Aorta (tissue), 5 donors: Measurements from ENCODE around the gene MAPK7. TPM values are rescaled to one million over a fixed set of nuclear protein-coding genes. Genes with fewer than 3 reads are reported as not detected.

Source experiments
- ATAC-seq: fragments of 200-7000 bp; cut with Tn5 transposase; one replicate; pipeline ENCODE4 v1.9.1; 2022; ENCODE audit warnings: moderate library complexity; ENCODE audit not compliant: low FRiP score
- DNase-seq, 2 donors: peaks; one replicate each; pipeline ENCODE4 v3.0.0-alpha.2; 2020
- H3K27ac ChIP-seq, 2 donors: one replicate each; pipeline ENCODE4 v1.5.1; 2013; ENCODE audit warnings: low read length in 2 of 2, mild to moderate bottlenecking in 2 of 2, moderate library complexity in 2 of 2, control low read depth in 1 of 2, inconsistent platforms in 1 of 2, low read depth in 1 of 2
- H3K27me3 ChIP-seq, 2 donors: one replicate each; pipeline ENCODE4 v1.6.1; 2013; ENCODE audit warnings: control low read depth in 1 of 2, low read length in 1 of 2, mild to moderate bottlenecking in 1 of 2, moderate library complexity in 1 of 2; ENCODE audit not compliant: insufficient read depth in 2 of 2, control insufficient read depth in 1 of 2
- H3K36me3 ChIP-seq, 2 donors: one replicate each; pipeline ENCODE4 v1.6.1; 2013; ENCODE audit warnings: control low read depth in 1 of 2, low read length in 1 of 2, mild to moderate bottlenecking in 1 of 2; ENCODE audit not compliant: insufficient read depth in 2 of 2, control insufficient read depth in 1 of 2
- H3K4me1 ChIP-seq, 2 donors: one replicate each; pipeline ENCODE4 v1.6.1; 2013; ENCODE audit warnings: low read length in 2 of 2, control low read depth in 1 of 2, mild to moderate bottlenecking in 1 of 2, moderate library complexity in 1 of 2; ENCODE audit not compliant: insufficient read depth in 2 of 2, control insufficient read depth in 1 of 2
- H3K4me3 ChIP-seq, 2 donors: one replicate each; pipeline ENCODE4 v1.5.1; 2013; ENCODE audit warnings: low read length in 2 of 2, control low read depth in 1 of 2, mild to moderate bottlenecking in 1 of 2
- H3K9me3 ChIP-seq: one replicate; pipeline ENCODE4 v1.6.1; 2013; ENCODE audit warnings: mild to moderate bottlenecking, low read length; ENCODE audit not compliant: control insufficient read depth
- WGBS, 2 donors: extraction: QIAGEN DNeasy Blood & Tissue Kit; methylation state at CpG; one replicate each; pipeline ENCODE4 v1.1.7; 2013; 5-methylcytosine and 5-hydroxymethylcytosine counted together
- intact Hi-C, 2 donors: fragments of 100-400 bp; cut with DNase I; formaldehyde crosslinking; loops; one replicate each; pipeline versions ENCODE4 v1.14.2 to v1.15.0; 2022
- microRNA-seq, 2 donors: library from miRNA; unstranded; fragments of <30 nt; microRNA quantifications; one replicate each; pipeline ENCODE4 v1.2.0, GENCODE V29; 2020
- polyA plus RNA-seq, 2 donors: library from polyadenylated mRNA; stranded (reverse); fragments of 200-250 nt; gene quantifications; one replicate each; pipeline ENCODE4 v1.2.3, GENCODE V29; 2013
- total RNA-seq, 2 donors: library from RNA; stranded (reverse); fragmentation: NEBNext Ultra II Directional; extraction: Animal tissue kit (Norgen Biotek cat#: 25700); gene quantifications; one replicate each; pipeline ENCODE4 v1.2.1, GENCODE V29; 2021
- donor health status: healthy with polysubstance abuse.
- donor health status: Bipolar disorder and iron deficiency.
- donor health status: DM: no; HTN: no; CAD: no.
- donor health status: DM: no; HTN: no; CAD: no.
- donor health status: DM: yes; HTN: yes; CAD: no.

MAPK7 gene
- total and polyA plus RNA-seq, 4 donors = 5.4 to 34.1 (median 29.5) TPM

DNA sequence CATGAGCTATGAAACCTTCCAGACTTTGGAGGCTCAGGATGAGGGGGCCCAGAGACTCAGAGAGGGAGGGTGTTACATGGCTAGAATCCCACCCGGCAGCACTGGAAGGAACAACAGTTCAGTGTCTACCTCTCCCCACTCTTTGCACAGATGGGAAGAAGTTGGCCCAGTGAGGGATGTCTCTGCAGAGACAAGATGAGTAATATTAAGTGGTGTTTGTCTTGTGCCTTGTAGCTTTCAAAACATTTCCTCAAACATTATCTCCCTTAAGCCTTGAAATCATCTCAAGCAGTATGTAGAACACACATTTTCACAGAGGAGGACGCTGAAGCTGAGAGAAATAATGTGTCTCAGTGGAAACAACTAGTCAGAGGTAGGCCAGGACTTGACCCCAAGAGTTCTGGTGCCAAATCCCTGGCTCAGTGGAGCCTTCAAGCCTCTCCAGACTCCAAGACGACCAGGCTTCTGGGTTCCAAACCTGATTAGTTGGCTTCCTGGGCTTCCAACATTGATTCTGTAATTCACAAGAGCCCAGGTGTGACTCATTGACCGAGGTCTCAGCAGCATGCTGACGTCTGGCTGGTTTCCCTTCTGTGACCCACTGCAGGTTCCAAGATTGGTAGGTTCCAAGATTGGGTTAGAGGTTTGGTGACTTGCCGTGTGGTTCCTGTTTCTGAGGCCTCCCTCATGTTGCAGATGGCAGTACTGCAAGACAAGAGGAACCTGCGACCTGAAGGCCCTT is 40.1 kb downstream of the MAPK7 start:
- DNase-seq = peak in 1 of 2 donors; percentile 65
- H3K27ac ChIP-seq = no peak overlapping the region

DNA sequence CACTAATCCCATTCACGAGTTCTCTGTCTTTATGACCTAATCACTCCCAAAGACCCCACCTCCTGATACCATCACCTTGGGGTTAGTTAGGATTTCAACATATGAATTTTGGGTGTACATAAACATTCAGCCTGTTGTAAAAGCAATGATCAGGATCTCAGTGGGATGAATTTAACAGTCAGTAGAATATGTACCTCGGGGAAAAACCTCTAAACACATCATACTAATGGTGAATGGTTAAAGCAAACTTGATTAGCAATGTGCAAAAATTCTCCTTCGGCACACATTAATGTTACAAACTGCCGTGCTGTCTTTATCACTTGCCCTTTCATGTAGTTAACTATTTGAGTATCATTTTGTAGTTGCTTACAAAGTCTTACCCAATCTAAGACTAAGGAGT is 42.9 kb downstream of the MAPK7 start:
- H3K9me3 ChIP-seq = no peaks in the 10 kb centered on the region
- no peak for ATAC-seq
- DNase-seq = no peak
- no peaks in the 10 kb centered on the region for H3K36me3 ChIP-seq
- no peak overlapping the region for H3K4me3 ChIP-seq
- no peaks in the 10 kb centered on the region for H3K27me3 ChIP-seq
- intact Hi-C loops = no loop called here
- no peaks in the 10 kb centered on the region for H3K4me1 ChIP-seq
- WGBS, 2 donors = 72 to 76% methylated on average over 4 of the region's 4 CpGs
- no peak overlapping the region for H3K27ac ChIP-seq

More for the DNA sequence above, 40.1 kb downstream of the MAPK7 start:
- Histone ChIP-seq H3K4me3 (no peak overlapping the region), H3K36me3 (no peaks in the 10 kb centered on the region), H3K4me1 (no peaks in the 10 kb centered on the region), H3K9me3 (no peaks in the 10 kb centered on the region), H3K27me3 (no peaks in the 10 kb centered on the region)
- whole genome bisulfite sequencing, 2 donors = 53 to 56% methylated on average over 7 of the region's 7 CpGs
- intact Hi-C loops = no loop called here
- ATAC-seq = peak; percentile 51

DNA sequence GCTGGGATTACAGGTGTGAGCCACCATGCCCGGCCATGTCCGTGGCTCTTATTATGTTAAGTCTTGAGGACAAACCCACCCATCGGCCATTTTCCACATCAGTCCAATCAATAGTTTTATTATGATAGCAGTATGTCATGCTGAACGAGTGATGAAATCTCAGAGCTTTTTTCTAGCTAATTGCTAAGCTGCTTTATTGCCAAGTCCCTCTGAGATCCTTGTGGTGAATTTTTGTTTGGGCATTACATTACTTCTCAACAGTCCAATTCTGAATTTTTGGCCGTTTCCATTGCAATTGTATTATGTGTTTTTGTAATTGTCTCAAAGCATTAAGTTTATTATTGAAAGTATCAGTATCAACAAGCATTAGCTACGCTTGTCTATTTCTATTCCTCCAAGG is 43.6 kb downstream of the MAPK7 start:
- H3K4me1 ChIP-seq = no peaks in the 10 kb centered on the region
- no peaks in the 10 kb centered on the region for H3K36me3 ChIP-seq
- no peak overlapping the region for H3K27ac ChIP-seq
- ATAC-seq (no peak), DNase-seq (no peak)
- H3K4me3 ChIP-seq = no peak overlapping the region
- 92% methylated on average over 6 of the region's 6 CpGs for WGBS, 2 donors
- H3K9me3 ChIP-seq = no peaks in the 10 kb centered on the region
- intact Hi-C loops = no loop called here
- no peaks in the 10 kb centered on the region for H3K27me3 ChIP-seq

DNA sequence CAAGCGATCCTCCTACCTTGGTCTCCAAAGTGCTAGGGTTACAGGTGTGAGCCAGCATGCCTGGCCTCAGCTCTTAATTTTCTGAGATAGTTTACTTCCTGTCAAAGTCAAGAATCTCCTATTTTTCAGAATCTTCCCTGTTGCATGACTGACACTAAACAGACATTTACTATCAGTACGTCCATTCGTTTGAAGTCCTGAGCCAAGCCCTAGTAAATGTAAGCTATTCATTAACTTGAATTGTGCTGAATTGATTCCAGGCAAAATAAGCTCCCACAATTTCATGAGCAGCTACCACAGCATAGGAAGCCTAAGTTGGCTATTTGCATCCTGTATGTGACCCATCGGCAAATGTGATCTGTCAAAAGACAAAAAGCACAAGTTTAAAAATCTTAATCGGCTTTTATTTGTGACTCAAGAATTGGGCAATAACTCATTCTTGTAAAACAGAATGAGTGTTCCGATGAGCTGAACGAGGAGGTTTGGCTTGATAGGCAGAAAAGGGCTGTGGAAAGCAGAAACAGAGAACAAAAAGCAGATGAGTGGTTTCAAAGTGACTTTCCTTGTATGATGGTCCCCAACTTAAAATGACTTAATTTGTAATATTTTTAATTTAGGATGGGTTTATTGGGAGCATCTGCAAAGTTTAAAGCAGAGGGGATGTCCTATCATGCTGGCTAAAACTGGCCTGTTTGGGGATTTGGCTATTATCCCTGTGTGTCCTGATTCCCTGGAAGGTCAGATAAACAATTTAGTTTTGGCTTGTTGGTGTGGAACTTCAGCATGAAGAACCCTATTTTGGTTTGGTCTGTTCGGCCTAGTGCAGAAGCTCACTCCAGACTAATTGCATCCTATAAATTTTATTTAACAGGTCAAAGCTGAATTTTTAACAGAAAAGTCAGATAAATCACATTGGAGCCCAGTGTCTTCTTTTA is 46.9 kb downstream of the MAPK7 start:
- Histone ChIP-seq H3K36me3 (no peaks in the 10 kb centered on the region), H3K27ac (no peak overlapping the region), H3K9me3 (no peaks in the 10 kb centered on the region), H3K4me3 (no peak overlapping the region), H3K4me1 (no peaks in the 10 kb centered on the region), H3K27me3 (no peaks in the 10 kb centered on the region)
- WGBS, 2 donors = 90 to 95% methylated on average over 8 of the region's 8 CpGs
- DNase-seq = no peak
- no peak for ATAC-seq
- intact Hi-C loops = no loop called here

DNA sequence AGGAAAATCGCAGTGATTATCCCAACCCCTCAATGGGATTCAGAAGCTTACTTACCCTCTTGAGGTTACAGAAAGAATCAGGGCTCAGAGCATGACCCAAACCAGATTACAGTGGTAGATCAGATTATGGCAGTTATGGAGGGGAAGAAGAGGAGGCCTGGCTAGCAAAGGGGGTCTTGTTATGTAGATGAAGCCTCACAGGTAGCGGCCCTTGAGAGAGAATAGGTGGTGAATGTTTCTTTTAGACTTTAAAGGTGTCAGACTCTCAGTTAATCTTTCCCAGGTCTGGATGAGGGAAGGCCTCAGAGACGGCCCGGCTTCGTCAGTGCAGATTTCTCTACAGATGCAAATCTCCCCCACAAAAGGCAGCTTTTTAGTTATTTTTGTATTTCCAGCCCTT is 48.3 kb downstream of the MAPK7 start:
- ATAC-seq (no peak), DNase-seq (no peak)
- Histone ChIP-seq H3K27ac (no peak overlapping the region), H3K27me3 (no peaks in the 10 kb centered on the region), H3K36me3 (no peaks in the 10 kb centered on the region), H3K9me3 (no peaks in the 10 kb centered on the region), H3K4me3 (no peak overlapping the region), H3K4me1 (no peaks in the 10 kb centered on the region)
- intact Hi-C loops = no loop called here
- WGBS, 2 donors = 95% methylated on average over 5 of the region's 5 CpGs

DNA sequence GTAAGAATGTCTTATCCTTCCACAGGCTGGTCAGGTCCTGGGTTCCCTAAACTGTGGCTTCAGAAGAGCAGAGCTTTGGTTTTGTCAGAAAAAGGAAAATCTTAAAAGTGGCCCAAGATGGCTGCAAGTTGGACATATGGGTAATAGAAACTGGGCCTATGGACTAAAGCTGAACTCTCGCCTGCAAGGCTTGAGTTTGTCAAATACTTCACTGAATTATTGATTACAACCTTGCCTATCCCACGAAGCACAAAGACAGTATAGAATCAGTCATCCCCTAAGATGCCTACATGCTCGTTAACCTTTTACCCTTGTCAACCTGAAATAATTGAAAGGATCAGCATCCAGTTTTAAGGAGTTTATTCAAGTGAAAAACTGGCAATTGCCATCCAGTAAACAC is 53.4 kb downstream of the MAPK7 start:
- no peak overlapping the region for H3K27ac ChIP-seq
- H3K4me3 ChIP-seq = no peak overlapping the region
- 82 to 86% methylated on average over 3 of the region's 3 CpGs for WGBS, 2 donors
- DNase-seq = no peak
- no peaks in the 10 kb centered on the region for H3K4me1 ChIP-seq
- H3K27me3 ChIP-seq = no peaks in the 10 kb centered on the region
- H3K9me3 ChIP-seq = no peaks in the 10 kb centered on the region
- no peaks in the 10 kb centered on the region for H3K36me3 ChIP-seq
- no peak for ATAC-seq
- intact Hi-C loops = no loop called here

Small RNA genes lying within 50 kb of the gene (microRNA-seq; reads per million reads assigned to microRNA genes)
- gene MIR1180 = 69.6 to 167 reads per million in 2 donors

Other genes starting within 250 kb of the MAPK7 start
- 10 to 100 TPM; 56.1 to 67.7 TPM for gene EPN2, start 141.1 kb upstream of the MAPK7 start, total RNA-seq
- gene EPN2, start 141.1 kb upstream of the MAPK7 start, polyA plus RNA-seq = 10 to 100 TPM in 1 of 2 donors, 1 to 10 TPM in 1; 8.6 to 24.1 TPM
- gene B9D1, start 15.8 kb upstream of the MAPK7 start, total RNA-seq = 1 to 10 TPM; 7.3 to 8.9 TPM
- 10 to 100 TPM in 1 of 2 donors, 1 to 10 TPM in 1; 9.5 to 16.5 TPM for gene B9D1, start 15.8 kb upstream of the MAPK7 start, polyA plus RNA-seq
- 100 to 1,000 TPM; 271 to 564 TPM for gene MFAP4, start 8.7 kb downstream of the MAPK7 start, total RNA-seq
- gene MFAP4, start 8.7 kb downstream of the MAPK7 start, polyA plus RNA-seq = 100 to 1,000 TPM; 324 to 793 TPM
- gene RNF112, start 32.7 kb downstream of the MAPK7 start, total RNA-seq = 1 to 10 TPM; 5.4 to 9.9 TPM
- 1 to 10 TPM; 5.1 to 7.5 TPM for gene RNF112, start 32.7 kb downstream of the MAPK7 start, polyA plus RNA-seq
- gene SLC47A1, start 155.4 kb downstream of the MAPK7 start, total RNA-seq = 1 to 10 TPM; 5.7 to 7.3 TPM
- 1 to 10 TPM; 3.9 to 5.9 TPM for gene SLC47A1, start 155.4 kb downstream of the MAPK7 start, polyA plus RNA-seq